ENCODE results near the gene AK2.

- TF ChIP-seq CTCF (IDR thresholded peaks at IDR 0.05) (no peak), EP300 (IDR thresholded peaks at IDR 0.05) (no peak), POLR2AphosphoS5 (IDR thresholded peaks at IDR 0.05) (no peak), POLR2A (IDR thresholded peaks at IDR 0.05; ENCODE audit: low read depth) (no peak)
Observed at GRCh38 chr1:33015216-33015615, 21.5 kb downstream of the AK2 start.

Data from esophagus muscularis mucosa (tissue), 4 donors.